Measurements from ENCODE around the gene BAG3. TPM values are rescaled to one million over a fixed set of nuclear protein-coding genes. Genes with fewer than 3 reads are reported as not detected.

BAG3 gene
- total RNA-seq, 1 donor: 19.2 TPM

GRCh38 chr10:119670717-119671116 is 19.5 kb downstream of the BAG3 start:
- DNase-seq (ENCODE audit: low read depth): peak; percentile 57
- TF ChIP-seq CTCF (IDR thresholded peaks at IDR 0.05; ENCODE audit: insufficient read depth, low read length): no peak
- H3K4me3 ChIP-seq (ENCODE audit: low read depth, low read length): no peak overlapping the region

- no peak overlapping the region for H3K4me3 ChIP-seq (ENCODE audit: low read depth, low read length)
- no peak for TF ChIP-seq CTCF (IDR thresholded peaks at IDR 0.05; ENCODE audit: insufficient read depth, low read length)
- DNase-seq (ENCODE audit: low read depth): no peak
Measured at GRCh38 chr10:119671381-119671780, 20.2 kb downstream of the BAG3 start.

GRCh38 chr10:119672291-119672690 is 21.1 kb downstream of the BAG3 start:
- DNase-seq (ENCODE audit: low read depth): no peak
- H3K4me3 ChIP-seq (ENCODE audit: low read depth, low read length): no peak overlapping the region
- TF ChIP-seq CTCF (IDR thresholded peaks at IDR 0.05; ENCODE audit: insufficient read depth, low read length): no peak

GRCh38 chr10:119673271-119673670 is 22.1 kb downstream of the BAG3 start:
- DNase-seq (ENCODE audit: low read depth): no peak
- no peak overlapping the region for H3K4me3 ChIP-seq (ENCODE audit: low read depth, low read length)
- no peak for TF ChIP-seq CTCF (IDR thresholded peaks at IDR 0.05; ENCODE audit: insufficient read depth, low read length)

- DNase-seq (ENCODE audit: low read depth): no peak
- TF ChIP-seq CTCF (IDR thresholded peaks at IDR 0.05; ENCODE audit: insufficient read depth, low read length): no peak
- H3K4me3 ChIP-seq (ENCODE audit: low read depth, low read length): no peak overlapping the region
Measured at GRCh38 chr10:119675483-119676170, 24.4 kb downstream of the BAG3 start.

GRCh38 chr10:119677126-119677525 is 25.9 kb downstream of the BAG3 start:
- TF ChIP-seq CTCF (IDR thresholded peaks at IDR 0.05; ENCODE audit: insufficient read depth, low read length): no peak
- no peak for DNase-seq (ENCODE audit: low read depth)
- no peak overlapping the region for H3K4me3 ChIP-seq (ENCODE audit: low read depth, low read length)

All from fibroblast of the aortic adventitia (primary cell).